DOHH2 (cell line): Measurements from ENCODE around the gene LILRB4.

Experiments
- CTCF ChIP-seq: fragments of 200-600 bp; sonication (generic); IDR thresholded peaks from one replicate; pipeline ENCODE4 v1.5.1; 2014; ENCODE audit warnings: antibody characterized with exemption, mild to moderate bottlenecking, low read depth, low read length; ENCODE audit not compliant: poor library complexity, severe bottlenecking
- EZH2phosphoT487 ChIP-seq: fragments of 200-600 bp; sonication (generic); IDR thresholded peaks from 2 replicates; pipeline ENCODE4 v1.6.1; 2017; ENCODE audit warnings: borderline replicate concordance, mild to moderate bottlenecking, antibody characterized with exemption, low read length, moderate library complexity, mixed read lengths

GRCh38 chr19:54626757-54627156 is 36.0 kb upstream of the LILRB4 start:
- no peak for TF ChIP-seq CTCF
- TF ChIP-seq EZH2phosphoT487 = no peak
